Stomach smooth muscle (tissue), 2 donors: ENCODE results near the gene BRI3BP.

Experiments used
- H3K27ac ChIP-seq: one replicate; pipeline ENCODE4 v1.7.0; 2013; ENCODE audit warnings: mild to moderate bottlenecking, low read length, inconsistent platforms
- H3K27me3 ChIP-seq, 2 donors: one replicate each; pipeline ENCODE4 v1.7.0; 2013; ENCODE audit warnings: low read length in 2 of 2; ENCODE audit not compliant: insufficient read depth in 2 of 2, control insufficient read depth in 1 of 2
- H3K36me3 ChIP-seq, 2 donors: one replicate each; pipeline ENCODE4 v1.7.0; 2013; ENCODE audit warnings: low read length in 2 of 2; ENCODE audit not compliant: control insufficient read depth in 2 of 2, insufficient read depth in 2 of 2
- H3K4me1 ChIP-seq: one replicate; pipeline ENCODE4 v1.7.0; 2013; ENCODE audit warnings: low read length; ENCODE audit not compliant: control insufficient read depth, insufficient read depth
- H3K4me3 ChIP-seq, 2 donors: one replicate each; pipeline ENCODE4 v1.7.0; 2013; ENCODE audit warnings: low read length in 2 of 2
- H3K9ac ChIP-seq, 2 donors: one replicate each; pipeline ENCODE4 v1.7.0; 2013; ENCODE audit warnings: low read length in 2 of 2, mild to moderate bottlenecking in 1 of 2
- H3K9me3 ChIP-seq, 2 donors: one replicate each; pipeline ENCODE4 v1.7.0; 2013; ENCODE audit warnings: low read length in 2 of 2; ENCODE audit not compliant: control insufficient read depth in 2 of 2
- donor health status: healthy.
- donor health status: Pancreatic carcinoma.

BRI3BP gene, protein sequence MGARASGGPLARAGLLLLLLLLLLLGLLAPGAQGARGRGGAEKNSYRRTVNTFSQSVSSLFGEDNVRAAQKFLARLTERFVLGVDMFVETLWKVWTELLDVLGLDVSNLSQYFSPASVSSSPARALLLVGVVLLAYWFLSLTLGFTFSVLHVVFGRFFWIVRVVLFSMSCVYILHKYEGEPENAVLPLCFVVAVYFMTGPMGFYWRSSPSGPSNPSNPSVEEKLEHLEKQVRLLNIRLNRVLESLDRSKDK

DNA sequence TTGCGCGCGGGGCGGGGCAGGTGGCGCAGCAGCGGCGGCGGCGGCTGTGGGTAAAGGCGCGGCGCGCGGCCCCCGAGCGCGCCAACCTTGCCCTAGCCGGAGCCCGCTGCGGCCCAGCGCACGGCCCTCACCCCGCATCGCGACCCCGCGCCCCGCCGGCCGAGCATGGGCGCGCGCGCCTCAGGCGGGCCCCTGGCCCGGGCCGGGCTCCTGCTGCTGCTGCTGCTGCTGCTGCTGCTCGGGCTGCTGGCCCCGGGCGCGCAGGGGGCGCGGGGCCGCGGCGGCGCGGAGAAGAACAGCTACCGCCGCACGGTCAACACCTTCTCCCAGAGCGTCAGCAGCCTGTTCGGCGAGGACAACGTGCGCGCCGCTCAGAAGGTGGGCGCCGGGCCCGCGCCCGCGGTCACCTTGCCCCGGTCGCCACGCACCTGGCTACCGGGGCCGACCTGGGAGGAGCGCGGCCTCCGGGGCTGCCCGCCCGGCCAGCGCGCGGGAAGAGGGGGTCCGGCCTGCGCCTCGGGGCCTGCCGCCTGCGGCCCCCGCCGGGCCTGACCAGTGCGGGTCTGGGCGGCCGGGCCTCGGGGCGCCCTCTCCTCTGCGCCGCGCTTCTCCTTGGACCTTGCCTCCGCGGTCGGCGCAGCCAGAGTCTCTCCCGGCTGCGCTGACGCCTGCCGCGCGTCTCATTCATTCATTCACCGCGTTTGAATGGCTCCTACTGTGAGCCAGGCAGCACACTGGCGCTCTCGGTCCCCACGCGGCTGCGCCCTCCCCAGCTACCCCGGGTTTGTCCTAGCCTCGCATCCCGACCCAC, at the start of gene BRI3BP:
Gene BRI3BP, plus strand, starts transcription at position 20 of the 811 bp plus-strand sequence. Its CDS starts 146 bp downstream, at position 166.
- Histone ChIP-seq H3K36me3 (no peaks in the 10 kb centered on the region), H3K9ac (peak within 1 kb of the TSS; percentile 53 to 58), H3K9me3 (no peaks in the 10 kb centered on the region), H3K4me3 (peak within 1 kb of the TSS; percentile 73 to 77), H3K4me1 (peaks cover 16% of the 10 kb centered on the region), H3K27me3 (peaks cover 0 to 4% of the 10 kb centered on the region in 2 donors), H3K27ac (no peak within 1 kb of the TSS)

DNA sequence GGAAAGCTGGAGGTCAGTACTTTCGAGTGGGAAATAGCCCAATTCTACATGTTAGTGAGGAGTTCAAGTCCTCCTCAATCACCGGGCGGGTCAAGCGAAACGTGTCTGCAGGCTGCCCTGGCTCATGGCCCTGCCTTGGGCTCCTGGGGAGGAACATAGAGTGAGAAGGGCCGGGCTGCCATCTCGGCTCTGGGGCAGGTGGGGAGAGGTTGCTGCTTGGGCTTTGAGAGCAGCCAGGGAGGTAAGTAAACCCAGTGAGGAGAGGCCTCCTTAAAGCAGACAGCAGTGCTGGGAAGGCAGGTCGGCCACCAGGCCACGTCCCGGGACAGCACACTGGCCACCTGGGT, 47.0 kb upstream of the BRI3BP start:
- H3K9me3 ChIP-seq: no peaks in the 10 kb centered on the region
- peaks cover 7 to 29% of the 10 kb centered on the region in 2 donors for H3K36me3 ChIP-seq
- no peak overlapping the region for H3K9ac ChIP-seq
- no peak overlapping the region for H3K27ac ChIP-seq
- H3K4me1 ChIP-seq: no peaks in the 10 kb centered on the region
- no peaks in the 10 kb centered on the region for H3K27me3 ChIP-seq
- H3K4me3 ChIP-seq: no peak overlapping the region

DNA sequence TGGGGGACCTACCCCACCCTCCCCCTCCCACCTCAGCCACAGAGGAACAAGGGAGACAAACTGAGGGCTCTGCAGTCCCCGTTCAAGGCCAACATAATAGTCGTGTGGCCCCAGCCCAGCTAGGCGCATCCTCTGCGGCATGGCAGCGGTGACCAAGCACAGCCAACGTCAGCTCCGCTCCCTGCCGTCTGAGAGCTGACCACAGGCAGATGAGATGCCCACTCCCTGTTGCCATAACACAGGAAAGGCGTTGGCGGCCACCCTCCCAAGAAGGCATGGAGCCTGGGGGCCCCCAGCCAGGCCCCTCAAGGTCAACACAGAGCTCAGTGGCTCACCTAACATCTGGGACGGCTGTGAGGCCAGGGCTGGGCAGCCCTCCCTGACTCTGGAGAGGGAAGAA, 46.4 kb upstream of the BRI3BP start:
- no peak overlapping the region for H3K9ac ChIP-seq
- H3K9me3 ChIP-seq: no peaks in the 10 kb centered on the region
- H3K27ac ChIP-seq: no peak overlapping the region
- H3K36me3 ChIP-seq: peaks cover 7 to 30% of the 10 kb centered on the region in 2 donors
- H3K27me3 ChIP-seq: no peaks in the 10 kb centered on the region
- H3K4me1 ChIP-seq: no peaks in the 10 kb centered on the region
- no peak overlapping the region for H3K4me3 ChIP-seq

DNA sequence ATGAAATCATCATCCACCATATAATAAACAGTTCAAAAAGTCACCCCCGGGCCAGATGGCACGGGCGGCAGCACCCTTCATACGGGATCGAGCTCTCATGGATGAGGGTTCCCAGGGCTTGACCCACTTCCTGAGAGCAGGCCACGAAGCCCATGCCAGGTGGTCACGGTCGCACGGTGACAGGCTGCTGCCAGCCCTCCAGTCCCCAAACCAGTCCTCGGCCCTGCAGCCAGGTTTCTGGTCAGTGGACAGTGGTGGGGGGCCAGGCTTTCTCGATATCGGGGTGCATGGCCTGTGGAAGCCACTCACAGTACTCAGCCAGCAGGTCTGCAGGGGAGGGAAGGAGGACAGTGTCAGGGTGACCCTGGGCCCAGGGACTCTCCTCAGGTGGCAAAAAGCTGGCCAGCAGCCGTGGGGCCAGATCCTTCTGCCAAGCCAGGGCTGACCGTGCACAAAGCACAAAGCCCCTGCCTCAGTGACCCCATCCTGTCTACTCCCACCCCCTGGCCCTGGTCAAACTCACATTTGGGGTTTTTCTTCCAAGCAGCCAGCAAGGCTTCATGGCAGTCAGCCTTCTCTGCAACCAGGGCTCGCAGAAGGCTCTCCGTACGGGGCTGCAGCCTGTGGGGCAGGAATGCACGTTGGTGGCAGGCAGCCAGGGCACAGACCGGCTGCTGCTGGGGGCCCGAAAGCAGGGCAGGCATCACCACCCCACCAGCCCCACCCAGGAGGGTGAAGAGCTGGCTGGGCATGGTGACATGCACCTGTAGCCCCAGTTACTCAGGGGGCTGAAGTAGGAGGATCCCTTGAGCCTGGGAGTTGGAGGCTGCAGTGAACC, 45.7 kb upstream of the BRI3BP start:
- H3K9ac ChIP-seq: no peak overlapping the region
- no peaks in the 10 kb centered on the region for H3K9me3 ChIP-seq
- no peak overlapping the region for H3K27ac ChIP-seq
- no peak overlapping the region for H3K4me3 ChIP-seq
- H3K4me1 ChIP-seq: no peaks in the 10 kb centered on the region
- no peaks in the 10 kb centered on the region for H3K27me3 ChIP-seq
- peaks cover 7 to 30% of the 10 kb centered on the region in 2 donors for H3K36me3 ChIP-seq

DNA sequence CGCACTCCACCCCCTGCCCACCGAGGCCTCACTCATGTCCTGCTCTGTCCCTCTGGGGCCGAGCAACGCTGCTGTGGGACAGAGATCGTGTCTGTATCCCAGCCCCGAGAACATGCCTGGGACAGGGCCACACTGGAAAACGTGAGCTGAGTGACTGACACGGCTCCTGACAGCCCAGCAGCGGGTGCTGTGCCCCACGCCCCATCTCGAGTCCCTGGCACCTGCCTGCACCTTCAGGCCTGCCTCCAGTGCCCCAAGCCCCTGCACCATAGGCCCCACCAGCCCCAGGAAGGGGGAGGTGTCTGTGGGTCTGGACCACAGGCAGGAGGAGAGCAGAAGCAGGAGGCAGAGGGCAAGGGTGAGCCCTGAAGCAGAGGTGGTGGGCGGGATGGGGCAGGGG, 44.4 kb upstream of the BRI3BP start:
- peaks cover 12 to 36% of the 10 kb centered on the region in 2 donors for H3K36me3 ChIP-seq
- H3K9ac ChIP-seq: no peak overlapping the region
- no peaks in the 10 kb centered on the region for H3K4me1 ChIP-seq
- H3K27ac ChIP-seq: no peak overlapping the region
- no peak overlapping the region for H3K4me3 ChIP-seq
- no peaks in the 10 kb centered on the region for H3K27me3 ChIP-seq
- no peaks in the 10 kb centered on the region for H3K9me3 ChIP-seq

DNA sequence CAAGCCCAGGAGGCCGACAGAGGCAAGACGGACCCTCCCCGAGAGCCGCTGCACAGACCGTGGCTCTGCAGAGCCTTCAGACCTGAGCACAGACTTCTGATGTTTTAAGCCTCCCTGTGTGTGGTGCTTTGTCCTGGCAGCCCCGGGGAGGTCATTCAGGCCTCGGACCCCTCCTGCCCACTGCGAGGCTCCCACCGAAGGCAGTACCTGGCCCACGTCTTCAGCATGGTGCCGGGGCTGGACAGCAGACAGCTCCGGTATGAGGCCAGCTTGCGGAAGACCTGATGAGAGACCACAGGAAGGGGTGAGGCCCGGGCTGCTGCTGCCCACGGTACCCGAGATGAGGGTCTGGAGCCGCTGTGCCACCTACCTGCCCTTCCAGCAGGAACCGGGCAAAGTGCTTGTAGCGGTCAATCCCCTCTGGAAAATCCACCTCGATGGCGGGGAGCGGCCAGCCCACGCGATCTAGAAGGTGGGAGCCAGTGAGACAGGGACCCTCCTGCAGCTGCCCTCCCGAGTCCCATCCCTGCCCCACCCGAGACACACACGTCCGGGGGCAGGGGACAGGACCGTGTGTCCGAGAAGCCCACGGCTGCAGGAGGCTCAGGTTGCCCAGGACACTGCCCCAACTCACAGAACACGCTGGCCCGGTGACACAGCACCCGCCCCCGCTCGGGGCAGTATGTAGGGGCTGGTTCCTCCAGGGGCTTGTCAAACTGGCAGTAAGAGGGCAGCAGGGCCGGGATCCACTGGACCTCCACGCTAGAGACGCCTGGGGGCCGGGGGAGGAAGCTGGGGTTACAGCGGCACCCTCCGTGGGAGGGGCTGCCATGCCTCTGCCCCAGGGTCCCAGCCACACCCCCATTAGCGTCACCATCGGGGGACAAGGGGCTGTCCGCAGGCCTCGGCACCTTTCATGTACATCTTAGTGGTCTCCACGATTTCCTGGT, 43.4 kb upstream of the BRI3BP start:
- H3K4me3 ChIP-seq: no peak overlapping the region
- H3K9me3 ChIP-seq: no peaks in the 10 kb centered on the region
- H3K4me1 ChIP-seq: no peaks in the 10 kb centered on the region
- H3K27ac ChIP-seq: no peak overlapping the region
- peaks cover 16 to 40% of the 10 kb centered on the region in 2 donors for H3K36me3 ChIP-seq
- H3K27me3 ChIP-seq: no peaks in the 10 kb centered on the region
- H3K9ac ChIP-seq: no peak overlapping the region

DNA sequence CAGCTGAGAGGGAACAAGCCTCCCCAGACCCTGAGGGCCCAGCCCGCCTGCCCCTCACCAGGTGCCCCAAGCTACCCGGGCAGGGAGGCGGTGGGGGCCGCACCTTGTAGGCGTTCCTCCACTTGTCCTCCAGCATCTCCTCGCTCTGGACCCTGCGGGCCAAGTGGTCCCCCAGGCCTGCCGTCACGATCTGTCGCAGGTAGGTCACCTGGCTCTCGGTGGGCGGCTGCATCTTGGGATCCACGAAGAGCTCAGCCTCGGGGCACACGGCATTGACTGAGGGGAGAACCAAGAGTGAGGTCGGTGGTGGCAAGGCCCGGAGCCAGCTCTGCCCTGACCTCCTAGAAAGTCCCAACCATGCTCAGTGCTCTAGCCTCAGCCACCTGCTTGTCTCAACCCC, 41.1 kb upstream of the BRI3BP start:
- Histone ChIP-seq H3K36me3 (peaks cover 22 to 52% of the 10 kb centered on the region in 2 donors), H3K27ac (no peak overlapping the region), H3K4me1 (no peaks in the 10 kb centered on the region)

DNA sequence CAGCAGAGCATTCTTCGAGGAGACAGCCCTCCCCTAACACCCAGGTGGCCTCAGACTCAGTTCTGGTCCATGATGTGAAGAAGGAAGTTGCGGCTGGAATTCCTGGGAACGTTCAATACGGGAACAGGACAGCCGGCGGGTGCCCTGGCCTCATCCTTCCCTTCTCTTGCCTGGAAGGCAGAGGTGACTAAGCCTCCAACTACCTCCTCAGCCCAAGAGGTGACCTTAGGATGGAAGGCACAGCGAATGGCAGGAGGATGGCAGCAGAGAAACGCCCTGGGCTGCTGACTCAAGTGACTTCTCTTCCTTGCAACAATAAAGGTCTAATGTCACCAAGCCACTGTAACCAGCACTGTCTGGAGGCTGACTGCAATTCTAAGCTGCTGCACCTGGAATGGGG, 40.6 kb upstream of the BRI3BP start:
- Histone ChIP-seq H3K27ac (no peak overlapping the region), H3K27me3 (no peaks in the 10 kb centered on the region), H3K36me3 (peaks cover 24 to 48% of the 10 kb centered on the region in 2 donors), H3K4me1 (no peaks in the 10 kb centered on the region), H3K9me3 (no peaks in the 10 kb centered on the region), H3K9ac (no peak overlapping the region), H3K4me3 (no peak overlapping the region)

More for the DNA sequence above, 41.1 kb upstream of the BRI3BP start:
- no peak overlapping the region for H3K9ac ChIP-seq
- H3K9me3 ChIP-seq: no peaks in the 10 kb centered on the region
- H3K27me3 ChIP-seq: no peaks in the 10 kb centered on the region
- no peak overlapping the region for H3K4me3 ChIP-seq

DNA sequence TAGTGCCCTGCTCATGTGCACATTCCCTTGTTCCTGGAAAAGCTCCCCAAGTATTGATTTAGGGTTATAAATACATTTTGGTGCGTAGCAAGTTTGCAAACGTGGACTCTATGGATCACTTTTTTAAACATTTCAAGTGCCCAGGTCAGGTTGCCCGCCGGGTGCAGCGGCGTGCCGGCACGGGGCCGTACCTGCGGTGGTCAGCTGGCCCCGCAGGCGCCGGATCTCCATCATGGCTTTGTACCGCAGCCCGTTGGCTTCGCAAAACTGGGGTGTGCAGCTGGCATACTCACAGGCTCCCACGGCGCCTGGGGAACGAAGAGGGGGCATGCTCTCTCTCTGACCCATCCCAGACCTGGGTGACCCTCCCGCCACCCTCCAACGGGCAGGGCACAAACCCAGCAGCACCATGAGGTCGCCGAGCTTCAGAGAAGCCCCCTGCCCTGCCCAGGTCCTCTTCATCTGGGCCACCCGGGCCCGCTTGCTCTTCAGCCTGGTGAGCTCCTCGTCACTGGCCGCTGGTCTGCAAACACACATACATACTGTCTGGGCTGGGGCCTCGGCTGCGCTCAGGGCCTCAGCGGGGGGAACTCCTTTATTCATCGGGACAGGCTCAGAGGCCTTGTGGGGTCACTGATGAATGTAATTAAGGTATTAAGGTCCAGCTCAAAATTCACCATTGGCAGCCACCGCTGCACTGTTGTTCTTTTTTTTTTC, 39.6 kb upstream of the BRI3BP start:
- Histone ChIP-seq H3K9me3 (no peaks in the 10 kb centered on the region), H3K27me3 (no peaks in the 10 kb centered on the region), H3K36me3 (peaks cover 30 to 50% of the 10 kb centered on the region in 2 donors), H3K9ac (no peak overlapping the region), H3K4me3 (no peak overlapping the region), H3K4me1 (no peaks in the 10 kb centered on the region), H3K27ac (no peak overlapping the region)
